H1 (cell line): ENCODE data around the gene CLDN15. TPM values are rescaled to one million over a fixed set of nuclear protein-coding genes. Genes with fewer than 3 reads are reported as not detected.

Experiments
- EP300 ChIP-seq, 2 experiments: IDR thresholded peaks; 1 replicate in 1 of 2; 2 replicates in 1 of 2; pipeline ENCODE4 v1.6.1; 2011 to 2012; ENCODE audit warnings: low read depth in 2 of 2, low read length in 2 of 2, mild to moderate bottlenecking in 2 of 2, borderline replicate concordance in 1 of 2, inconsistent platforms in 1 of 2, moderate library complexity in 1 of 2
- NRF1 ChIP-seq: IDR thresholded peaks from 2 replicates; pipeline ENCODE4 v1.6.1; 2011; ENCODE audit warnings: mild to moderate bottlenecking, low read depth, low read length, improper control_type of control experiment
- polyA plus RNA-seq, 7 experiments: library from polyadenylated mRNA; depleted of rRNA in 3 of 7; stranded (reverse) in 5 of 7; unstranded in 2 of 7; fragments of >200 nt in 5 of 7; fragments of 200-250 nt in 2 of 7; gene quantifications; 1 replicate in 5 of 7; 2 replicates in 1 of 7; 4 replicates in 1 of 7; pipeline versions ENCODE4 v1.2.1 to v1.2.3, GENCODE V29; 2011 to 2013; ENCODE audit warnings: missing spikeins in 2 of 7, mixed read lengths in 2 of 7
- total RNA-seq: library from RNA; stranded (reverse); fragmentation: NEBNext Ultra II Directional; extraction: Animal tissue kit (Norgen Biotek cat#: 25700); gene quantifications from 2 replicates; pipeline ENCODE4 v1.2.1, GENCODE V29; 2021

The CLDN15 gene
- total and polyA plus RNA-seq, 2 of the 8 experiments (the other 6 are each of a cell fraction or from before 2014, with no cell fraction given), result 5.5 to 7.6 TPM

DNA sequence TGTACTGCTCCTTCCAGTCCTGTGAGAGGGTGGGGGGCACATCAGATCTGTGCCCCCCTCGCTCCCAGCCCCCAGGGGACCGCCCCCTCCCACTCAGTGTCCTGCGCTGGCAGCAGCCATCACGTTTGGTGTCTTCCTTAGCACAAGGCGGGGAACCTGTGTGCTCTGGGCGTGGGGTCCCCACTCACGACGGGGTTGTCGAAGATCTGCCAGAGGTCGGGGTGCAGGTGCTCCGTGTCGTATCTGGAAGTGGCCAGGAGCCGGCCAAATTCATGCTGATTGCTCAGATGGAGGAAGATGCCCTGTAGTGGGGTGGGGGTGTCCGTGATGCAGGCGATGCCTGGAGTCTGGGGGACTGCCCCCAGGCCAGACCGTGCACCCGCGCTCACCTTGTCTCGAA, 27.5 kb downstream of the CLDN15 start (continued):
- TF ChIP-seq EP300 (IDR thresholded peaks at IDR 0.05; ENCODE audit: borderline replicate concordance in 1 of 2, low read depth in 2 of 2, low read length in 2 of 2) (no peak), NRF1 (no peak)
